ENCODE results near the gene GGN. TPM values are rescaled to one million over a fixed set of nuclear protein-coding genes. Genes with fewer than 3 reads are reported as not detected.

Gene GGN
- total RNA-seq, 1 donor from 2014 or later = not detected

DNA sequence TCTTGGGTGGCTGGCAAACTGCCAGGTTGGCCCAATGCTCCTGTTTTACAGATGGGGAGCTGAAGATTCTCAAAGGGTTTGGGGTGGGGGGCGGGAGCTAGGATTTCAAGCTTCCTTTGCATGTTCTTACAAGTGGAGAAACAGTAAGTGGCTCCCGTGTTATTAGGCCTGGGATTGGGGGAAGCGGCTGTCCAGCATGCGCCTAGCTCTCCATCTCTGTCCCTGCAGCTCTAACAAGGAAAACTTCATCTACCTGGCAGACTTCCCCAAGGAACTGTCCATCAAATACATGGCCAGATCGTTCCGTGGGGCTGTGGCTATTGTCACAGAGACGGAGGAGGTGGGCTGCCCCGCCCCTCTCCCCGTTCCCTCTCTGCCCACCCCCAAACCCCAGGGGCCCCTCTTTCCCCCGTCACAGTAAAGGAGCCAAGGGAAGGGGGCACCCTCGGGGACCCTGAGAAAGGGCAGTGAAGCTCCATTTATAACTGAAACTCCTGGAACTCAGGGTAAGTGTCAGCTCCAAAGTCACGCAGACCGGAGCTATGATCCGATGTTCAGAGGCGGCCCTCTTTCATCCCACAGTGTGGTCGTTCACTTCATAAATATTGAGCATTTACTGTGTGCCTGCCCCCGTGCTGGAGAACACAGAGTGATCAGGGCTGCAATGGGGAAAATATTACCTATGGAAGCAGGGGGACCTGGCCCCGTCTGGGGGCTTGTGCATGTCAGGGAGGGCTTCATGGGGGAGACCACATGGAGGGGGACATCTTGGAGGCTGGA is 28.4 kb downstream of the GGN start:
- TF ChIP-seq POLR2A (IDR thresholded peaks at IDR 0.05) = no peak
- TF ChIP-seq, protein P1, sequence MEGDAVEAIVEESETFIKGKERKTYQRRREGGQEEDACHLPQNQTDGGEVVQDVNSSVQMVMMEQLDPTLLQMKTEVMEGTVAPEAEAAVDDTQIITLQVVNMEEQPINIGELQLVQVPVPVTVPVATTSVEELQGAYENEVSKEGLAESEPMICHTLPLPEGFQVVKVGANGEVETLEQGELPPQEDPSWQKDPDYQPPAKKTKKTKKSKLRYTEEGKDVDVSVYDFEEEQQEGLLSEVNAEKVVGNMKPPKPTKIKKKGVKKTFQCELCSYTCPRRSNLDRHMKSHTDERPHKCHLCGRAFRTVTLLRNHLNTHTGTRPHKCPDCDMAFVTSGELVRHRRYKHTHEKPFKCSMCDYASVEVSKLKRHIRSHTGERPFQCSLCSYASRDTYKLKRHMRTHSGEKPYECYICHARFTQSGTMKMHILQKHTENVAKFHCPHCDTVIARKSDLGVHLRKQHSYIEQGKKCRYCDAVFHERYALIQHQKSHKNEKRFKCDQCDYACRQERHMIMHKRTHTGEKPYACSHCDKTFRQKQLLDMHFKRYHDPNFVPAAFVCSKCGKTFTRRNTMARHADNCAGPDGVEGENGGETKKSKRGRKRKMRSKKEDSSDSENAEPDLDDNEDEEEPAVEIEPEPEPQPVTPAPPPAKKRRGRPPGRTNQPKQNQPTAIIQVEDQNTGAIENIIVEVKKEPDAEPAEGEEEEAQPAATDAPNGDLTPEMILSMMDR (IDR thresholded peaks at IDR 0.05) = no peak
- TF ChIP-seq POLR2AphosphoS5 (IDR thresholded peaks at IDR 0.05; ENCODE audit: insufficient read depth in 1 of 2, low read depth in 1 of 2) = no peak
- intact Hi-C loops (cut with DNase I) = no loop called here
- Histone ChIP-seq H3K4me3 (no peak overlapping the region), H3K9me3 (no peaks in the 10 kb centered on the region), H3K27ac (no peak overlapping the region), H3K4me1 (peaks cover 18% of the 10 kb centered on the region), H3K36me3 (no peaks in the 10 kb centered on the region), H3K27me3 (no peaks in the 10 kb centered on the region)
- no peak for DNase-seq (ENCODE audit: extremely low spot score in 2 of 2)

DNA sequence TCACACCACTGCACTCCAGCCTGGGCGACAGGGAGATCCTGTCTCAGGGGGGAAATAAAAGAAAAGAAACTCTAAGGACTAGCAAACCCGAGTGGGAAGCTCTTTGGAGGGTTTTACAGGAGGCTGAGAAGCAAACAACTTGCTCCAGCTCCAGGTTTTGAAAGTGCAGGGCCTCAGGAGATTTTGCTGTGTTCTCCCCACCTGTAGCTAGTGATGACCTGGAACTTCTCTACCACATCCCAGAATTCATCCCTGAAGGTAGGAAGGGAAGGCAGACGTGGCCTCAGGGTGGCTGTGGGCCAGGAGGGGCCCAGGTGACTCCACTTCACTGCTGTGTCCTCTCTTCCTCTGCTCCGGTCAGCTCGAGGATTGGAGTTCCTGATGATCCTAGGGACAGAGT is 29.8 kb downstream of the GGN start:
- no peaks in the 10 kb centered on the region for H3K9me3 ChIP-seq
- H3K4me1 ChIP-seq = peaks cover 17% of the 10 kb centered on the region
- no peaks in the 10 kb centered on the region for H3K27me3 ChIP-seq
- intact Hi-C loops (cut with DNase I) = no loop called here
- TF ChIP-seq, protein P1 (IDR thresholded peaks at IDR 0.05) = no peak
- TF ChIP-seq POLR2AphosphoS5 (IDR thresholded peaks at IDR 0.05; ENCODE audit: insufficient read depth in 1 of 2, low read depth in 1 of 2) = no peak
- no peak for TF ChIP-seq POLR2A (IDR thresholded peaks at IDR 0.05)
- H3K27ac ChIP-seq = no peak overlapping the region
- H3K36me3 ChIP-seq = no peaks in the 10 kb centered on the region
- no peak for DNase-seq (ENCODE audit: extremely low spot score in 2 of 2)
- H3K4me3 ChIP-seq = no peak overlapping the region

- Histone ChIP-seq H3K4me3 (no peak overlapping the region), H3K4me1 (no peaks in the 10 kb centered on the region), H3K9me3 (no peaks in the 10 kb centered on the region), H3K27ac (no peak overlapping the region), H3K36me3 (no peaks in the 10 kb centered on the region), H3K27me3 (no peaks in the 10 kb centered on the region)
- no peak for DNase-seq (ENCODE audit: extremely low spot score in 2 of 2)
- intact Hi-C loops (cut with DNase I) = no loop called here
- no peak for TF ChIP-seq POLR2A (IDR thresholded peaks at IDR 0.05)
- TF ChIP-seq, protein P1 (IDR thresholded peaks at IDR 0.05) = no peak
- no peak for TF ChIP-seq POLR2AphosphoS5 (IDR thresholded peaks at IDR 0.05; ENCODE audit: insufficient read depth in 1 of 2, low read depth in 1 of 2)
Measured at GRCh38 chr19:38355728-38356725, 31.8 kb downstream of the GGN start.

DNA sequence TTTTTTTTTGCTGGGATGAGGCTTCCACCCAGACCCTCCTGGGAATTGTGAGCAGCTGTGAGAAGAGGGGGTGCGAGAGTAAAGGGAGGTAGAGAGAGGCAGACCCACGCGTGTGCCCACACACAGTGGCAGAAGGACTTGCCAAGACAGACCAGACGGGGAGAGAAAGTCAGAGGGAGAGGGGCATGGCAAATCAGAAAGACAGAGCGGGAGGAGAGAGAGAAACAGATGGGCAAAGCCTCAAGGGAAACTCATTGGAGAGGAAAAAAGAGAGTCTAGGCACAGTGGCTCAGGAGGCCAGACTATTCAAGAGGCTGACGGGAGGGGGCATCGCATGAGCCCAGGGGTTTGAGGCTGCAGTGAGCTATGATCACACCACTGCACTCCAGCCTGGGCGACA is 35.2 kb downstream of the GGN start:
- no peak overlapping the region for H3K4me3 ChIP-seq
- H3K27ac ChIP-seq = no peak overlapping the region
- H3K9me3 ChIP-seq = no peaks in the 10 kb centered on the region
- no peak for DNase-seq (ENCODE audit: extremely low spot score in 2 of 2)
- TF ChIP-seq, protein P1 (IDR thresholded peaks at IDR 0.05) = no peak
- TF ChIP-seq POLR2A (IDR thresholded peaks at IDR 0.05) (no peak), POLR2AphosphoS5 (IDR thresholded peaks at IDR 0.05; ENCODE audit: insufficient read depth in 1 of 2, low read depth in 1 of 2) (no peak)
- no peaks in the 10 kb centered on the region for H3K36me3 ChIP-seq
- intact Hi-C loops (cut with DNase I) = no loop called here
- H3K27me3 ChIP-seq = no peaks in the 10 kb centered on the region
- H3K4me1 ChIP-seq = no peaks in the 10 kb centered on the region

Data from vagina (tissue), 2 donors.